IPS DF 4.7 (cell line): ENCODE data around the gene ST3GAL5.

Experiments
- DNase-seq: peaks from one replicate; pipeline ENCODE4 v3.0.0-alpha.2; 2013; ENCODE audit warnings: low spot score; ENCODE audit errors: extremely low read depth

The ST3GAL5 gene

GRCh38 chr2:85917887-85918795 lies 29.4 kb upstream of the ST3GAL5 start:
- no peak for DNase-seq

GRCh38 chr2:85915606-85916303 lies 27.0 kb upstream of the ST3GAL5 start:
- no peak for DNase-seq

- DNase-seq, result no peak
These were observed 26.1 kb upstream of the ST3GAL5 start for GRCh38 chr2:85914922-85915321.

- DNase-seq, result no peak
These were observed 25.4 kb upstream of the ST3GAL5 start for GRCh38 chr2:85913884-85914881.

- DNase-seq, result no peak
These were observed 23.3 kb upstream of the ST3GAL5 start for GRCh38 chr2:85911814-85912692.

- no peak for DNase-seq
These were observed 22.3 kb upstream of the ST3GAL5 start for GRCh38 chr2:85911097-85911496.

- no peak for DNase-seq
These were observed 20.2 kb upstream of the ST3GAL5 start for GRCh38 chr2:85909005-85909404.

- no peak for DNase-seq
These were observed 19.7 kb upstream of the ST3GAL5 start for GRCh38 chr2:85908506-85908905.

- no peak for DNase-seq
These were observed 18.9 kb upstream of the ST3GAL5 start for GRCh38 chr2:85907671-85908157.

- no peak for DNase-seq
These were observed 18.0 kb upstream of the ST3GAL5 start for GRCh38 chr2:85906748-85907147.

GRCh38 chr2:85905891-85906290 lies 17.1 kb upstream of the ST3GAL5 start:
- DNase-seq, result no peak

- no peak for DNase-seq
These were observed 16.4 kb upstream of the ST3GAL5 start for GRCh38 chr2:85905187-85905666.

GRCh38 chr2:85903849-85904248 lies 15.1 kb upstream of the ST3GAL5 start:
- DNase-seq, result no peak

GRCh38 chr2:85902496-85902895 lies 13.7 kb upstream of the ST3GAL5 start:
- DNase-seq, result no peak

- DNase-seq, result no peak
These were observed 12.4 kb upstream of the ST3GAL5 start for GRCh38 chr2:85901155-85901554.

- no peak for DNase-seq
These were observed 11.6 kb upstream of the ST3GAL5 start for GRCh38 chr2:85900366-85900765.

GRCh38 chr2:85899849-85900248 lies 11.1 kb upstream of the ST3GAL5 start:
- no peak for DNase-seq

GRCh38 chr2:85899284-85899683 lies 10.5 kb upstream of the ST3GAL5 start:
- no peak for DNase-seq

GRCh38 chr2:85898881-85899280 lies 10.1 kb upstream of the ST3GAL5 start:
- DNase-seq, result no peak
